ENCODE data around the gene OXCT2.
"Not testable (repeated sequence)": the region's sequence is repeated elsewhere in the genome, so short reads cannot be mapped to it uniquely, and the experiment has no call there.

Gene OXCT2

DNA sequence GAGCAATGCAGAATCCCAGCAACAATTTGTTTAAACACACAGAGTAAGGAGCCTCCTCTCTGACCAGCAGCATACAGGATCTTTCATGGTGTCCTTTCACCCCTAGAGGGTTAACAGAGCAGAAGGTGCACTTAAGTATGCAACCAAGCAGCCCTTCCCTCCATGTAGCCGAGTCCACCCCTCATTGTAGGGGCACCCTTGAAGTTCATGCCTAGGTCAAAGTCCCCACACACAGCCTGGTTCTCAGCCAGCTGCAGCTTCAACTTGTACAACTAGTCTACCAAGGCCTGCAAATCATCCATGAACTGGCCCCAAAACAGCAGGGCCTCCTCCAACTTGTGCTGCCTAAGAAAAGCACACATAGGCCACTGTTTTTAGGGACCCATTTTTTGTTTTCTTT lies 24.5 kb upstream of the OXCT2 start:
- no peaks in the 10 kb centered on the region for H3K36me3 Mint-ChIP-seq (ENCODE audit: low read depth)
- peaks cover 3% of the 10 kb centered on the region for H3K9me3 Mint-ChIP-seq
- no peak overlapping the region for H3K4me3 Mint-ChIP-seq
- H3K27ac Mint-ChIP-seq = no peak overlapping the region
- peaks cover 41% of the 10 kb centered on the region for H3K27me3 Mint-ChIP-seq (ENCODE audit: low read depth)
- TF ChIP-seq, protein P1, sequence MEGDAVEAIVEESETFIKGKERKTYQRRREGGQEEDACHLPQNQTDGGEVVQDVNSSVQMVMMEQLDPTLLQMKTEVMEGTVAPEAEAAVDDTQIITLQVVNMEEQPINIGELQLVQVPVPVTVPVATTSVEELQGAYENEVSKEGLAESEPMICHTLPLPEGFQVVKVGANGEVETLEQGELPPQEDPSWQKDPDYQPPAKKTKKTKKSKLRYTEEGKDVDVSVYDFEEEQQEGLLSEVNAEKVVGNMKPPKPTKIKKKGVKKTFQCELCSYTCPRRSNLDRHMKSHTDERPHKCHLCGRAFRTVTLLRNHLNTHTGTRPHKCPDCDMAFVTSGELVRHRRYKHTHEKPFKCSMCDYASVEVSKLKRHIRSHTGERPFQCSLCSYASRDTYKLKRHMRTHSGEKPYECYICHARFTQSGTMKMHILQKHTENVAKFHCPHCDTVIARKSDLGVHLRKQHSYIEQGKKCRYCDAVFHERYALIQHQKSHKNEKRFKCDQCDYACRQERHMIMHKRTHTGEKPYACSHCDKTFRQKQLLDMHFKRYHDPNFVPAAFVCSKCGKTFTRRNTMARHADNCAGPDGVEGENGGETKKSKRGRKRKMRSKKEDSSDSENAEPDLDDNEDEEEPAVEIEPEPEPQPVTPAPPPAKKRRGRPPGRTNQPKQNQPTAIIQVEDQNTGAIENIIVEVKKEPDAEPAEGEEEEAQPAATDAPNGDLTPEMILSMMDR (IDR thresholded peaks at IDR 0.05; ENCODE audit: unreplicated experiment in 3 of 3) = no peak
- H3K4me1 Mint-ChIP-seq = no peaks in the 10 kb centered on the region

DNA sequence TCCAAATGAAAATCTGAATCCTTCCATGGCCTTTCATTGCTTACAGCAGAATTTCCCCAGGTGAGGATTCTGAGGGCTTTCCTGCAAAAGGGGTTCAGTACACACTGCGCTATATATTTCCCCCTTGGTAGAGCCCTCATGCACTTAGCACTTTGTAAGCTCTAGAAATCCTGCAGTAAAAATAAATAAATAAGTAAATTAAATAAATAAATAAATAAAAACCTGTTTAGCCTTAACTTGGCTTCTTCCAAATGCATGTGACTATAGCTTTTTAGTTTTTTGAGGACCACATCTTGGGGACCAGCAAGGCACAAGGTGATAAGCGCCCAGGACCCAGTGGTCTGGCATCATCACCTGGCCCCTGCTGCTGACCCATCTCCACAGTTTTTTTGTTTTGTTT lies 20.7 kb upstream of the OXCT2 start:
- Mint-ChIP-seq H3K36me3 (ENCODE audit: low read depth) (no peaks in the 10 kb centered on the region), H3K4me3 (no peak overlapping the region), H3K9me3 (peaks cover 3% of the 10 kb centered on the region), H3K27ac (no peak overlapping the region), H3K27me3 (ENCODE audit: low read depth) (peaks cover 64% of the 10 kb centered on the region), H3K4me1 (no peaks in the 10 kb centered on the region)
- TF ChIP-seq, protein P1 (IDR thresholded peaks at IDR 0.05; ENCODE audit: unreplicated experiment in 3 of 3) = no peak

DNA sequence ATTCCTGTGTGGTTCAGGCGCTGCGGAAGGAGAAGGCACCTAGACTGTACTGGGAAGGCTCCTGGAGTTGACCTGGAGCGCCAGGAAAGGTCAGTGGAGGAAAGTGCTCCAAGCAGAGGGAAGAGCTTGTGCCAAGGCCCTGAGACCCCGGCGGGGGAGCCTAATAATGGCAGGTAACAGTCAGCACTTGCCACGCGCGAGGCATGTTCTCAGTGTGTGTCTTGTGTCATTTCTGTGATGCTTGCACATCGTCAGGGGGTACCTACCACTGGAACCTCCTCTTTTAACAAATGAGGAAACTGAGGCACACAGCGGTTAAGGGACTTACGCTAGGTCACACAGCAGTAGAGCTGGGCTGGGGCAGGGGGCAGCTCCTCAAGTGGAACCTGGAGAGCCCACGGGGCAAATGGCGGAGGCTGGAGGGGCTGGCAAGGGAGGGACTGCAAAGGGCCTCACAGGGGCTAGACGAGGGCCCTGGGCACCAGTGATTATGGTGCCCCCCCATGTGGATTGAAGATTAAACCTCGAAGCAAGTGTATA lies 18.5 kb upstream of the OXCT2 start:
- Mint-ChIP-seq H3K27me3 (ENCODE audit: low read depth) (peaks cover 76% of the 10 kb centered on the region), H3K9me3 (peaks cover 3% of the 10 kb centered on the region), H3K27ac (no peak overlapping the region), H3K36me3 (ENCODE audit: low read depth) (no peaks in the 10 kb centered on the region), H3K4me1 (peaks cover 7% of the 10 kb centered on the region), H3K4me3 (peak overlapping the region; percentile 67 to 77 (median 76))
- TF ChIP-seq, protein P1 (IDR thresholded peaks at IDR 0.05; ENCODE audit: unreplicated experiment in 3 of 3) = no peak

DNA sequence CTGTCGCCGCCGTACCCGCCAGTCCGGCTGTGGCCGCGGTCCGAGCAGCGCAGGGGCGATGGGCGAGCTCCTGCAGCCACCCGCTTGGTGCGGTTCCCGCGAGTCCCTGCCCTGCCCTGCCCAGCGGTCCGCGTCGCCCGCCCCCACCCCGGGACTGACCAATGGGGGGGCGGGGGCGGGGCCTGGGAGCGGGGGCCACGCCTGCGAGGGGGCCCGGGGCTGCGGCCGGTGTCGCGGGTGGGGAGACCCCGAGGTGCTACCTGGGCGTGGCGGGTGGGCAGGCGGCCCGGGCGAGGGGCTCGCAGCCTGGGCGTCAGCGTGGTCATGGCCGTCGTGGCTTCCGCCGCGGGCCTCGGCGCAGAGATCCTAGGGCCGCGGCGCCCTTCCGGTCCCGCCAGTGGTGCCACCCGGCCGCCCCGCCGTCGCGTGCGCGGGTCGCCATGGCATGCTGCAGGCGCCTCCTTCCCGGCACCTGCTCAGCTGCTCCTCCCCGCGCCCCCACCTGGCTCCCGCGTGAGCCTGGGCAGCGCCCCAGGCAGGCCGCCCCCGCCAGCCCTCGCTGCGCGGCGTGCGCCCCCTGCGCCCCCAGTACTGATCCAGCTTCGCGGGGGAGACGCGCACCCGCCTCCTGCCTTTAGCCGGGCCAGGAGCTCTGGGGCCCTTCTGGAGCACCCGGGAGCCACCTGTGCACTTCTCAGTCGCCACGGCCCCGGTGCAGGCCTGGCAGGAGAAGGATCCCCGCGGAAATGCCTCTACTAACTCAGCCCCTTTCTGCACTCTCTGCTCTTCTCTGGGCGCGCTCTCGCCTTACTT lies 17.8 kb upstream of the OXCT2 start, which contains the start of gene BMP8B:
Gene BMP8B (minus strand): TSS at position 108 of the 813 bp plus-strand sequence. CDS start 380 bp downstream, outside the sequence.
- Mint-ChIP-seq H3K4me3 (peak within 1 kb of the TSS; percentile 67 to 77 (median 76)), H3K27me3 (ENCODE audit: low read depth) (peaks cover 75% of the 10 kb centered on the region), H3K36me3 (ENCODE audit: low read depth) (no peaks in the 10 kb centered on the region), H3K27ac (no peak within 1 kb of the TSS), H3K9me3 (peaks cover 3% of the 10 kb centered on the region), H3K4me1 (peaks cover 7% of the 10 kb centered on the region)
- TF ChIP-seq, protein P1 (IDR thresholded peaks at IDR 0.05; ENCODE audit: unreplicated experiment in 3 of 3) = no peak

DNA sequence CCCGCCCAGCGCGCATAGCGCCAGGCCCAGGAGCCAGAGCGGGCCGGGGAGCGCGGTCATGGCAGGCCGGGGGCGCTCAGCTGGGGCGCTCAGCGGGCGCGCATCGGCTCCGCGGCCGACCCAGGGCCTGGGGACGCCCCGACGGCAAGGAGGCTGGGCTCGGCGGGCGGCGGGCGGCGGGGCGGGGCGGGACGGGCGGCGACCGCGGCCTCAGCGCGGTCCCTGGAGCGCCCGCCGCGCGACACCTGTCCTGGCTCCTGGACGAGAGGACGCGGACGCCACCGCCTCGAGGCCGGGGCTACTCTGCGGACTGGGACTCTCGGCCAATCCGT lies 17.2 kb upstream of the OXCT2 start:
- Mint-ChIP-seq H3K4me3 (no peak overlapping the region), H3K4me1 (peaks cover 7% of the 10 kb centered on the region), H3K27me3 (ENCODE audit: low read depth) (peaks cover 73% of the 10 kb centered on the region), H3K27ac (no peak overlapping the region), H3K9me3 (peaks cover 3% of the 10 kb centered on the region), H3K36me3 (ENCODE audit: low read depth) (no peaks in the 10 kb centered on the region)
- TF ChIP-seq, protein P1 (IDR thresholded peaks at IDR 0.05; ENCODE audit: unreplicated experiment in 3 of 3) = no peak

DNA sequence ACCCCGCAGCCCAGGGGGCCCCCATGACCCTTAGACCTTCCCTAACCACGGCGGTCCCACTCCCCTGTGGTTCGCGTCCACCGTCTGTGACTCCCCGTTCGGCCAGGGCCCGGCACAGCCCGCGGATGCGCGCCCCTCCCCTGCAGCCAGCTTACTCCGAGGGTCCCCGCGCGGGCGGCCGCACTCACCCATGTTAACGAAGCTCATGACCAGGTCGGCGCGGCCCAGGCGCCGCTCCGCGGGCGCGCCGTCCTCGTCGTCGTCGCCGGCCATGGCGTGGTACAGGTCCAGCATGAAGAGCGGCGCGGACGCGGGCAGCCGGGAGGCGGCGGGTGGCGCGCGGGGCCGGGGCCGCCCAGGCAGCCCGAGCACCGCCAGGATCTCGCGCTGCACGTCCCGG lies 16.8 kb upstream of the OXCT2 start:
- H3K4me1 Mint-ChIP-seq; H3K9me3 Mint-ChIP-seq; H3K27ac Mint-ChIP-seq; H3K4me3 Mint-ChIP-seq; H3K36me3 Mint-ChIP-seq (ENCODE audit: low read depth): not testable (repeated sequence)
- peaks cover 73% of the 10 kb centered on the region for H3K27me3 Mint-ChIP-seq (ENCODE audit: low read depth)
